K562 (cell line): Measurements from ENCODE around the gene TM7SF3. TPM values are rescaled to one million over a fixed set of nuclear protein-coding genes. Genes with fewer than 3 reads are reported as not detected.
A peak's percentile ranks its signal among the peaks of the same experiment; 100 is the strongest.

ENCODE experiments used
- ATAC-seq: fragments of 200-7000 bp; cut with Tn5 transposase; 3 replicates; pipeline ENCODE4 v1.9.1; 2020; ENCODE audit warnings: moderate library complexity
- BruUV-seq: library from RNA; stranded (reverse); fragments of 400-500 nt; replicated peaks from 2 replicates; lab custom pipeline; 2021; lab: Mats Ljungman, UMichigan
- CTCF ChIA-PET: fragments of 300-600 bp; formaldehyde crosslinking; extraction: SDS; loops from one replicate; lab custom pipeline; 2021; ENCODE audit warnings: low intra/inter-chr PET ratio; lab: Yijun Ruan, JAX
- POLR2A ChIA-PET: fragments of 300-600, 350-650 bp; sonication (Branson Sonifier 250); formaldehyde crosslinking; extraction: SDS; loops from one replicate; lab custom pipeline; 2021; ENCODE audit warnings: antibody characterized with exemption, inconsistent platforms; lab: Yijun Ruan, JAX
- DNase-seq, 4 experiments: peaks; one replicate each; pipeline versions ENCODE4 v3.0.0 to v3.0.0-alpha.2; 2011 to 2018; ENCODE audit warnings: low spot score in 3 of 4, mixed read lengths in 3 of 4; ENCODE audit errors: extremely low read depth in 1 of 4
- FAIRE-seq: peaks from 2 replicates; lab custom pipeline; 2011; peaks lifted over from hg19 to GRCh38; lab: Jason Lieb, UNC
- H2AFZ ChIP-seq: 2 replicates; pipeline ENCODE4 v1.6.0; 2011; ENCODE audit warnings: low read depth, low read length, control low read depth, inconsistent platforms
- H3K27ac ChIP-seq: fragments of 200-600 bp; 3 replicates; pipeline ENCODE4 v1.8.0; 2011; ENCODE audit warnings: low read depth, mild to moderate bottlenecking, control low read depth, inconsistent platforms, low read length, moderate library complexity, mixed read lengths; ENCODE audit errors: extremely low read depth
- H3K27me3 ChIP-seq, 2 experiments: fragments of 300-600 bp in 1 of 2; 2 replicates in 1 of 2; 3 replicates in 1 of 2; pipeline versions ENCODE4 v1.6.0 to v1.8.0; 2011; ENCODE audit warnings: inconsistent platforms in 2 of 2, low read length in 2 of 2, mild to moderate bottlenecking in 1 of 2, mixed read lengths in 1 of 2, moderate library complexity in 1 of 2; ENCODE audit not compliant: control insufficient read depth in 2 of 2, insufficient read depth in 2 of 2
- H3K36me3 ChIP-seq: fragments of 300-600 bp; 3 replicates; pipeline ENCODE4 v1.8.0; 2011; ENCODE audit warnings: mild to moderate bottlenecking, low read length, inconsistent platforms; ENCODE audit not compliant: control insufficient read depth, insufficient read depth
- H3K4me1 ChIP-seq, 2 experiments: fragments of 200-600 bp in 1 of 2; replicated peaks in 1 of 2; 2 replicates in 1 of 2; 3 replicates in 1 of 2; pipeline versions ENCODE4 v1.5.1 to v1.8.0; 2011; ENCODE audit warnings: inconsistent platforms in 2 of 2, low read length in 2 of 2, mild to moderate bottlenecking in 1 of 2, mixed read lengths in 1 of 2, moderate library complexity in 1 of 2; ENCODE audit not compliant: control insufficient read depth in 2 of 2, insufficient read depth in 2 of 2
- H3K4me2 ChIP-seq: 2 replicates; pipeline ENCODE4 v1.6.1; 2011; ENCODE audit warnings: low read length, control low read depth, inconsistent platforms, mixed read lengths; ENCODE audit not compliant: insufficient read depth
- H3K4me3 ChIP-seq: fragments of 200-600 bp; sonication (generic), shearing (Covaris generic); 2 replicates; pipeline ENCODE4 v1.5.1; 2016; ENCODE audit warnings: control low read depth, inconsistent platforms
- H3K79me2 ChIP-seq: fragments of 200-600 bp; 3 replicates; pipeline ENCODE4 v1.8.0; 2011; ENCODE audit warnings: low read length, inconsistent platforms; ENCODE audit not compliant: control insufficient read depth, insufficient read depth
- H3K9ac ChIP-seq, 2 experiments: 2 replicates each; pipeline versions ENCODE4 v1.6.0 to v1.6.1; 2011; ENCODE audit warnings: low read depth in 2 of 2, low read length in 2 of 2, control low read depth in 1 of 2, inconsistent platforms in 1 of 2, mild to moderate bottlenecking in 1 of 2, mixed read lengths in 1 of 2; ENCODE audit not compliant: insufficient read depth in 1 of 2
- H3K9me1 ChIP-seq: one replicate; pipeline ENCODE4 v1.6.0; 2011; ENCODE audit warnings: inconsistent platforms, mild to moderate bottlenecking, low read length, moderate library complexity; ENCODE audit not compliant: control insufficient read depth, insufficient read depth
- H3K9me3 ChIP-seq: replicated peaks from 2 replicates; pipeline ENCODE4 v1.5.1; 2011; ENCODE audit warnings: low read depth, low read length, inconsistent platforms; ENCODE audit not compliant: control insufficient read depth, insufficient read depth
- H4K20me1 ChIP-seq: replicated peaks from 2 replicates; pipeline ENCODE4 v1.6.1; 2011; ENCODE audit warnings: low read length, inconsistent platforms, mixed read lengths; ENCODE audit not compliant: control insufficient read depth, insufficient read depth
- ATF3 ChIP-seq, 2 experiments: fragments of 450-650 bp in 1 of 2; sonication (generic) in 1 of 2; formaldehyde crosslinking in 1 of 2; IDR thresholded peaks in 1 of 2; conservative IDR thresholded peaks in 1 of 2; 2 replicates each; pipeline versions ENCODE4 v1.6.1 to v1.8.1; 2016 to 2023; ENCODE audit warnings: mild to moderate bottlenecking in 2 of 2, moderate library complexity in 2 of 2, inconsistent platforms in 1 of 2, missing genetic modification reagents in 1 of 2
- FOS ChIP-seq: IDR thresholded peaks from 3 replicates; pipeline ENCODE4 v1.6.1; 2011; ENCODE audit not compliant: insufficient read length; ENCODE audit errors: extremely low read depth
- GTF3C2 ChIP-seq: IDR thresholded peaks from 3 replicates; pipeline ENCODE4 v1.6.1; 2011; ENCODE audit warnings: borderline replicate concordance, mild to moderate bottlenecking, moderate library complexity; ENCODE audit not compliant: insufficient read length; ENCODE audit errors: extremely low read depth
- MCM3 ChIP-seq: fragments of 450-650 bp; IDR thresholded peaks from 2 replicates; pipeline ENCODE4 v1.6.1; 2016
- POLR2AphosphoS2 ChIP-seq: IDR thresholded peaks from 2 replicates; pipeline ENCODE4 v1.6.1; 2012; ENCODE audit warnings: low read length, improper control_type of control experiment
- RBM25 ChIP-seq: fragments of 200-400 bp; formaldehyde crosslinking; IDR thresholded peaks from 2 replicates; pipeline ENCODE4 v1.6.1; 2018; ENCODE audit warnings: low read length, low read depth, moderate library complexity; ENCODE audit not compliant: severe bottlenecking
- ZNF311 ChIP-seq: fragments of 250-450 bp; sonication (Bioruptor Pico); IDR thresholded peaks from 2 replicates; pipeline ENCODE4 v1.4.0; 2020; ENCODE audit warnings: mild to moderate bottlenecking, moderate library complexity
- ZNF76 ChIP-seq: fragments of 250-450 bp; sonication (Bioruptor Pico); IDR thresholded peaks from 2 replicates; pipeline ENCODE4 v1.4.0; 2020; ENCODE audit warnings: mild to moderate bottlenecking, moderate library complexity, borderline replicate concordance
- WGBS: fragments of 100-300 bp; shearing (Covaris generic); methylation state at CpG from one replicate; pipeline ENCODE4 v1.1.6; 2016; ENCODE audit warnings: low coverage, mixed read lengths; ENCODE audit not compliant: insufficient coverage; ENCODE audit errors: missing lambda C conversion rate; 5-methylcytosine and 5-hydroxymethylcytosine counted together
- in situ Hi-C: fragments of 300-500 bp; cut with MboI; formaldehyde crosslinking; loops from 4 replicates; pipeline ENCODE4 v1.15.0; 2018; ENCODE audit warnings: inconsistent platforms, mixed read lengths
- intact Hi-C: fragments of 100-400 bp; cut with micrococcal nuclease; formaldehyde crosslinking; loops from 2 replicates; pipeline ENCODE4 v1.14.2; 2022
- polyA plus RNA-seq, 8 experiments: library from polyadenylated mRNA; depleted of rRNA in 4 of 8; stranded (reverse) in 5 of 8; unstranded in 3 of 8; fragments of >200 nt; fragmentation: Nextera tagmentation in 2 of 8; fragmentation: Illumina TruSeq in 1 of 8; extraction: Ambion mirVana in 2 of 8; extraction: Trizol in 1 of 8; gene quantifications; 2 replicates each; pipeline versions ENCODE4 v1.2.1 to v1.2.3, GENCODE V29; 2011 to 2014; ENCODE audit warnings: inconsistent platforms in 1 of 8, missing spikeins in 1 of 8
- total RNA-seq, 7 experiments: library from RNA; depleted of rRNA in 6 of 7; stranded (reverse); fragments of >200 nt in 6 of 7; fragmentation: Illumina TruSeq in 2 of 7; extraction: Trizol in 2 of 7; gene quantifications; 2 replicates each; pipeline versions ENCODE4 v1.2.1 to v1.2.3, GENCODE V29; 2011 to 2021; ENCODE audit warnings: low replicate concordance in 1 of 7

TM7SF3 gene
- total and polyA plus RNA-seq, 9 of the 15 experiments (the other 6 are each of a cell fraction or from before 2014, with no cell fraction given) = 9.3 to 90.4 (median 24.8) TPM

- BruUV-seq = no TSS peak
- TF ChIP-seq GTF3C2 = no peak
- TF ChIP-seq POLR2AphosphoS2 = no peak
- no peak for TF ChIP-seq MCM3
- TF ChIP-seq ZNF311 = no peak
- TF ChIP-seq ATF3 (IDR thresholded peaks at IDR 0.05) = 0 out of 2 replicates have a peak, but pooled peaks have one; percentile 56
- no peak for TF ChIP-seq ATF3 (CRISPR knock-in tag; conservative IDR thresholded peaks at IDR 0.05)
- TF ChIP-seq RBM25 = peak; percentile 47
- TF ChIP-seq FOS = no peak
- no peak for TF ChIP-seq ZNF76 (CRISPR knock-in tag)
- no peak overlapping the region for H2AFZ ChIP-seq
- peaks cover 4% of the 10 kb centered on the region; the same call in 1 of the 2 replicates for H3K9me3 ChIP-seq
- no peak for FAIRE-seq
- H3K4me2 ChIP-seq = no peak overlapping the region
- H3K27me3 ChIP-seq = no peaks in the 10 kb centered on the region
- intact Hi-C loops = no loop called here
- H3K36me3 ChIP-seq = 0 out of 3 replicates have a peak, but pooled peaks cover under 1% of the 10 kb centered on the region
- H3K27ac ChIP-seq = no peak overlapping the region
- no peaks in the 10 kb centered on the region for H3K9me1 ChIP-seq
- ChIA-PET CTCF (no interaction called here), POLR2A (no interaction called here)
- in situ Hi-C loops = no loop called here
- no peak overlapping the region for H3K4me3 ChIP-seq
- DNase-seq = no peak
- H4K20me1 ChIP-seq = 0 out of 2 replicates have a peak, but pooled peaks cover 3% of the 10 kb centered on the region
- H3K79me2 ChIP-seq = peaks cover 93% of the 10 kb centered on the region
- ATAC-seq = no peak
- H3K9ac ChIP-seq = no peak overlapping the region
- WGBS = 47% methylated on average over 1 of the region's 1 CpG
- peaks cover 4 to 9% of the 10 kb centered on the region in 2 experiments; a peak in 4 of 5 replicates for H3K4me1 ChIP-seq
These were observed 65.9 kb downstream of the TM7SF3 start for GRCh38 chr12:26948309-26948708.
